CD4-positive, CD25-positive, alpha-beta regulatory T cell (primary cell): ENCODE data around the gene LY86. TPM values are rescaled to one million over a fixed set of nuclear protein-coding genes. Genes with fewer than 3 reads are reported as not detected.

Source experiments
- ATAC-seq, 2 donors: fragments of 150-1000 bp; cut with Tn5 transposase; one replicate each; pipeline ENCODE4 v1.10.0; 2021; ENCODE audit warnings: low read depth in 2 of 2, moderate number of reproducible peaks in 2 of 2, moderate library complexity in 1 of 2
- DNase-seq, 3 donors: peaks; one replicate each; pipeline versions ENCODE4 v3.0.0 to v3.0.0-alpha.2; 2012 to 2022; ENCODE audit warnings: mixed read lengths in 1 of 3
- H3K27ac ChIP-seq: one replicate; pipeline ENCODE4 v1.7.0; 2013; ENCODE audit warnings: mild to moderate bottlenecking, low read length; ENCODE audit not compliant: insufficient read depth, poor library complexity, severe bottlenecking
- H3K27me3 ChIP-seq: one replicate; pipeline ENCODE4 v1.7.0; 2013; ENCODE audit warnings: low read length; ENCODE audit not compliant: control insufficient read depth, insufficient read depth
- H3K36me3 ChIP-seq: one replicate; pipeline ENCODE4 v1.7.0; 2013; ENCODE audit warnings: mild to moderate bottlenecking, low read length, moderate library complexity; ENCODE audit not compliant: control insufficient read depth, insufficient read depth
- H3K4me1 ChIP-seq: 2 replicates; pipeline ENCODE4 v1.7.0; 2013; ENCODE audit warnings: mild to moderate bottlenecking, low read length; ENCODE audit not compliant: insufficient read depth, control insufficient read depth, poor library complexity, severe bottlenecking
- H3K4me3 ChIP-seq: one replicate; pipeline ENCODE4 v1.7.0; 2013; ENCODE audit warnings: low read depth, mild to moderate bottlenecking, low read length, moderate library complexity
- H3K9me3 ChIP-seq, 2 experiments: 1 replicate in 1 of 2; 2 replicates in 1 of 2; pipeline ENCODE4 v1.7.0; 2013; ENCODE audit warnings: low read length in 2 of 2, mild to moderate bottlenecking in 1 of 2, moderate library complexity in 1 of 2; ENCODE audit not compliant: control insufficient read depth in 2 of 2
- H3K27ac Mint-ChIP-seq, 3 donors: one replicate each; pipeline ENCODE4 v1.8.0; 2020 to 2022; ENCODE audit warnings: mild to moderate bottlenecking in 3 of 3, mixed read lengths in 3 of 3, moderate library complexity in 2 of 3
- H3K27me3 Mint-ChIP-seq: one replicate; pipeline ENCODE4 v1.8.0; 2022; ENCODE audit warnings: mild to moderate bottlenecking, mixed read lengths
- H3K36me3 Mint-ChIP-seq: one replicate; pipeline ENCODE4 v1.8.0; 2020; ENCODE audit warnings: mixed read lengths
- H3K4me1 Mint-ChIP-seq, 4 donors: one replicate each; pipeline ENCODE4 v1.8.0; 2020 to 2022; ENCODE audit warnings: mixed read lengths in 4 of 4, mild to moderate bottlenecking in 1 of 4
- H3K4me3 Mint-ChIP-seq, 4 donors: one replicate each; pipeline ENCODE4 v1.8.0; 2020 to 2022; ENCODE audit warnings: mild to moderate bottlenecking in 4 of 4, mixed read lengths in 4 of 4, moderate library complexity in 3 of 4
- H3K9me3 Mint-ChIP-seq, 7 donors: one replicate each; pipeline ENCODE4 v1.8.0; 2020 to 2022; ENCODE audit warnings: mixed read lengths in 7 of 7, mild to moderate bottlenecking in 3 of 7, moderate library complexity in 2 of 7
- polyA plus RNA-seq, 4 donors: library from polyadenylated mRNA; unstranded; fragments of 300-500 nt; fragmentation: Illumina TruSeq; gene quantifications; one replicate each; pipeline ENCODE4 v1.2.3, GENCODE V29; 2021
- total RNA-seq: library from RNA; stranded (reverse); gene quantifications from one replicate; pipeline ENCODE4 v1.2.3, GENCODE V29; 2022

The LY86 gene
- total RNA-seq (not detected), polyA plus RNA-seq (1 to 10 TPM in 3 of 4 donors, under 1 TPM in 1; 0.31 to 3.1 (median 1.4) TPM)

GRCh38 chr6:6588064-6588923 is at the start of gene LY86:
TSS of gene LY86 (plus strand) at chr6:6588720. CDS start at chr6:6588735, 15 bp downstream.
- Histone ChIP-seq H3K36me3 (no peaks in the 10 kb centered on the region), H3K4me1 (peaks cover 20% of the 10 kb centered on the region), H3K27ac (no peak within 1 kb of the TSS), H3K4me3 (no peak within 1 kb of the TSS), H3K27me3 (no peaks in the 10 kb centered on the region), H3K9me3 (no peaks in the 10 kb centered on the region)
- H3K4me3 Mint-ChIP-seq = peak within 1 kb of the TSS in 3 of 4 donors; percentile 44 to 88 (median 80)
- no peaks in the 10 kb centered on the region for H3K36me3 Mint-ChIP-seq
- DNase-seq = peak in 1 of 3 donors; percentile 12
- H3K27me3 Mint-ChIP-seq = peaks cover 5% of the 10 kb centered on the region
- H3K4me1 Mint-ChIP-seq = peaks cover 0 to 63% (median 19%) of the 10 kb centered on the region in 4 donors
- peak; percentile 33 to 44 for ATAC-seq
- no peaks in the 10 kb centered on the region for H3K9me3 Mint-ChIP-seq
- peak within 1 kb of the TSS; percentile 91 to 93 (median 91) for H3K27ac Mint-ChIP-seq

- Histone ChIP-seq H3K27ac (no peak overlapping the region), H3K4me3 (no peak overlapping the region), H3K4me1 (no peaks in the 10 kb centered on the region), H3K9me3 (no peaks in the 10 kb centered on the region), H3K27me3 (peaks cover 8% of the 10 kb centered on the region), H3K36me3 (no peaks in the 10 kb centered on the region)
- H3K27ac Mint-ChIP-seq = no peak overlapping the region
- H3K4me1 Mint-ChIP-seq = peaks cover 0 to 3% (median 1%) of the 10 kb centered on the region in 4 donors
- no peak overlapping the region for H3K4me3 Mint-ChIP-seq
- DNase-seq (no peak), ATAC-seq (no peak)
- peaks cover 13% of the 10 kb centered on the region for H3K27me3 Mint-ChIP-seq
- no peaks in the 10 kb centered on the region for H3K36me3 Mint-ChIP-seq
- H3K9me3 Mint-ChIP-seq = peaks cover 0 to 4% (median 0%) of the 10 kb centered on the region in 7 donors
These were observed 49.5 kb upstream of the LY86 start for GRCh38 chr6:6539036-6539435.

- no peak overlapping the region for H3K4me3 Mint-ChIP-seq
- Histone ChIP-seq H3K36me3 (no peaks in the 10 kb centered on the region), H3K4me1 (peaks cover 9% of the 10 kb centered on the region), H3K4me3 (no peak overlapping the region), H3K27me3 (peaks cover 11% of the 10 kb centered on the region), H3K9me3 (no peaks in the 10 kb centered on the region), H3K27ac (no peak overlapping the region)
- H3K36me3 Mint-ChIP-seq = no peaks in the 10 kb centered on the region
- DNase-seq (no peak), ATAC-seq (no peak)
- H3K4me1 Mint-ChIP-seq = peaks cover 0 to 12% (median 2%) of the 10 kb centered on the region in 4 donors
- H3K27ac Mint-ChIP-seq = no peak overlapping the region
- H3K9me3 Mint-ChIP-seq = peaks cover 0 to 4% (median 0%) of the 10 kb centered on the region in 7 donors
- peaks cover 35% of the 10 kb centered on the region for H3K27me3 Mint-ChIP-seq
These were observed 46.2 kb upstream of the LY86 start for GRCh38 chr6:6542357-6542756.

GRCh38 chr6:6543181-6543879 is 45.2 kb upstream of the LY86 start:
- Mint-ChIP-seq H3K27ac (peak overlapping the region in 1 of 3 donors; percentile 15), H3K4me1 (peaks cover 0 to 13% (median 1%) of the 10 kb centered on the region in 4 donors), H3K27me3 (peaks cover 44% of the 10 kb centered on the region), H3K4me3 (no peak overlapping the region), H3K9me3 (peaks cover 0 to 4% (median 0%) of the 10 kb centered on the region in 7 donors), H3K36me3 (no peaks in the 10 kb centered on the region)
- Histone ChIP-seq H3K4me1 (peaks cover 9% of the 10 kb centered on the region), H3K9me3 (no peaks in the 10 kb centered on the region), H3K27ac (no peak overlapping the region), H3K36me3 (no peaks in the 10 kb centered on the region), H3K27me3 (peaks cover 14% of the 10 kb centered on the region), H3K4me3 (no peak overlapping the region)
- ATAC-seq (no peak), DNase-seq (no peak)

GRCh38 chr6:6545616-6546317 is 42.8 kb upstream of the LY86 start:
- H3K4me3 ChIP-seq = no peak overlapping the region
- ATAC-seq (no peak), DNase-seq (no peak)
- H3K9me3 ChIP-seq = no peaks in the 10 kb centered on the region
- Mint-ChIP-seq H3K9me3 (peaks cover 0 to 4% (median 0%) of the 10 kb centered on the region in 7 donors), H3K4me3 (peak overlapping the region in 2 of 4 donors; percentile 19 to 22), H3K4me1 (peaks cover 0 to 12% (median 0%) of the 10 kb centered on the region in 4 donors), H3K36me3 (no peaks in the 10 kb centered on the region), H3K27ac (no peak overlapping the region), H3K27me3 (peaks cover 50% of the 10 kb centered on the region)
- no peak overlapping the region for H3K27ac ChIP-seq
- H3K27me3 ChIP-seq = peaks cover 14% of the 10 kb centered on the region
- peaks cover 9% of the 10 kb centered on the region for H3K4me1 ChIP-seq
- H3K36me3 ChIP-seq = no peaks in the 10 kb centered on the region

GRCh38 chr6:6546318-6547109 is 42.0 kb upstream of the LY86 start:
- Histone ChIP-seq H3K4me1 (peaks cover 9% of the 10 kb centered on the region), H3K36me3 (no peaks in the 10 kb centered on the region), H3K4me3 (peak overlapping the region; percentile 47), H3K27me3 (peaks cover 16% of the 10 kb centered on the region), H3K27ac (no peak overlapping the region), H3K9me3 (no peaks in the 10 kb centered on the region)
- ATAC-seq = peak; percentile 36 to 49
- Mint-ChIP-seq H3K27me3 (peaks cover 58% of the 10 kb centered on the region), H3K4me3 (peak overlapping the region in 2 of 4 donors; percentile 71 to 81), H3K27ac (no peak overlapping the region), H3K4me1 (peaks cover 0 to 12% (median 0%) of the 10 kb centered on the region in 4 donors), H3K36me3 (no peaks in the 10 kb centered on the region), H3K9me3 (peaks cover 0 to 4% (median 0%) of the 10 kb centered on the region in 7 donors)
- peak in 2 of 3 donors; percentile 4 to 19 for DNase-seq
